Measurements from ENCODE around the gene WDPCP. TPM values are rescaled to one million over a fixed set of nuclear protein-coding genes. Genes with fewer than 3 reads are reported as not detected.

Gene WDPCP
- total RNA-seq, 4 donors from 2014 or later: 2.6 to 15.5 (median 10.9) TPM

DNA sequence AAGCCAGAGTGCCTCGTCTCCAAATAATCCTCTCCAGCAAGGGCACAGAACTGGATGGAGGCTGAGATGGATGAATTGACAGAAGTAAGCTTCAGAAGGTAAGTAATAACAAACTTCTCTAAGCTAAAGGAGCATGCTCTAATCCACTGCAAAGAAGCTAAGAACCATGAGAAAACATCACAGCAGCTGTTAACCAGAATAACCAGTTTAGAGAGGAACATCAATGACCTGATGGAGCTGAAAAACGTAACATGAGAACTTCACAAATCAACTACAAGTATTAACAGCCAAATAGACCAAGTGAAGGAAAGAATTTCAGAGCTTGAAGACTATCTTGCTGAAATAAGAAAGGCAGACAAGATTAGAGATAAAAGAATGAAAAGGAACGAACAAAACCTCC, 32.3 kb downstream of the WDPCP start:
- in situ Hi-C loops (cut with MboI; ENCODE audit: low pct_ligation_motif_present in 1 of 4, low pct_unique_long_range_greater_than_20kb in 1 of 4, low sequenced_read_pairs in 3 of 4) (no loop called here), intact Hi-C loops (cut with DNase I; ENCODE audit: low total_unique reads) (no loop called here)
- H3K36me3 ChIP-seq: no peaks in the 10 kb centered on the region
- WGBS, 2 donors (ENCODE audit: low coverage in 1 of 2): 92 to 100% methylated on average over 2 to 3 of the region's 3 CpGs
- no peak overlapping the region for H3K27ac ChIP-seq
- TF ChIP-seq POLR2A (IDR thresholded peaks at IDR 0.05) (no peak), EP300 (IDR thresholded peaks at IDR 0.05; ENCODE audit: low read depth) (no peak), POLR2AphosphoS5 (IDR thresholded peaks at IDR 0.05) (no peak)
- TF ChIP-seq, protein P1, sequence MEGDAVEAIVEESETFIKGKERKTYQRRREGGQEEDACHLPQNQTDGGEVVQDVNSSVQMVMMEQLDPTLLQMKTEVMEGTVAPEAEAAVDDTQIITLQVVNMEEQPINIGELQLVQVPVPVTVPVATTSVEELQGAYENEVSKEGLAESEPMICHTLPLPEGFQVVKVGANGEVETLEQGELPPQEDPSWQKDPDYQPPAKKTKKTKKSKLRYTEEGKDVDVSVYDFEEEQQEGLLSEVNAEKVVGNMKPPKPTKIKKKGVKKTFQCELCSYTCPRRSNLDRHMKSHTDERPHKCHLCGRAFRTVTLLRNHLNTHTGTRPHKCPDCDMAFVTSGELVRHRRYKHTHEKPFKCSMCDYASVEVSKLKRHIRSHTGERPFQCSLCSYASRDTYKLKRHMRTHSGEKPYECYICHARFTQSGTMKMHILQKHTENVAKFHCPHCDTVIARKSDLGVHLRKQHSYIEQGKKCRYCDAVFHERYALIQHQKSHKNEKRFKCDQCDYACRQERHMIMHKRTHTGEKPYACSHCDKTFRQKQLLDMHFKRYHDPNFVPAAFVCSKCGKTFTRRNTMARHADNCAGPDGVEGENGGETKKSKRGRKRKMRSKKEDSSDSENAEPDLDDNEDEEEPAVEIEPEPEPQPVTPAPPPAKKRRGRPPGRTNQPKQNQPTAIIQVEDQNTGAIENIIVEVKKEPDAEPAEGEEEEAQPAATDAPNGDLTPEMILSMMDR (IDR thresholded peaks at IDR 0.05): no peak
- peaks cover 7 to 10% of the 10 kb centered on the region in 2 donors for H3K9me3 ChIP-seq
- H3K4me1 ChIP-seq: no peaks in the 10 kb centered on the region
- H3K27me3 ChIP-seq: no peaks in the 10 kb centered on the region
- no peak for DNase-seq
- H3K4me3 ChIP-seq: no peak overlapping the region

- H3K27me3 ChIP-seq: no peaks in the 10 kb centered on the region
- DNase-seq: no peak
- 90% methylated on average over 7 of the region's 7 CpGs; no CpG with 5 or more reads in 1 of the 2 donors for WGBS, 2 donors (ENCODE audit: low coverage in 1 of 2)
- intact Hi-C loops (cut with DNase I; ENCODE audit: low total_unique reads): no loop called here
- TF ChIP-seq EP300 (IDR thresholded peaks at IDR 0.05; ENCODE audit: low read depth) (no peak), POLR2AphosphoS5 (IDR thresholded peaks at IDR 0.05) (no peak)
- TF ChIP-seq, protein P1 (IDR thresholded peaks at IDR 0.05): no peak
- H3K4me1 ChIP-seq: no peaks in the 10 kb centered on the region
- H3K9me3 ChIP-seq: peaks cover 7 to 10% of the 10 kb centered on the region in 2 donors
- in situ Hi-C loops (cut with MboI; ENCODE audit: low pct_ligation_motif_present in 1 of 4, low pct_unique_long_range_greater_than_20kb in 1 of 4, low sequenced_read_pairs in 3 of 4): no loop called here
- H3K4me3 ChIP-seq: no peak overlapping the region
- H3K27ac ChIP-seq: no peak overlapping the region
- H3K36me3 ChIP-seq: no peaks in the 10 kb centered on the region
These were observed 33.0 kb downstream of the WDPCP start for GRCh38 chr2:63555299-63555698.

GRCh38 chr2:63553049-63553448, 35.2 kb downstream of the WDPCP start:
- Histone ChIP-seq H3K9me3 (peaks cover 0 to under 1% of the 10 kb centered on the region in 2 donors), H3K4me1 (no peaks in the 10 kb centered on the region), H3K27me3 (no peaks in the 10 kb centered on the region), H3K27ac (no peak overlapping the region), H3K36me3 (no peaks in the 10 kb centered on the region), H3K4me3 (no peak overlapping the region)
- DNase-seq: no peak
- intact Hi-C loops (cut with DNase I; ENCODE audit: low total_unique reads): no loop called here
- in situ Hi-C loops (cut with MboI; ENCODE audit: low pct_ligation_motif_present in 1 of 4, low pct_unique_long_range_greater_than_20kb in 1 of 4, low sequenced_read_pairs in 3 of 4): no loop called here
- TF ChIP-seq EP300 (IDR thresholded peaks at IDR 0.05; ENCODE audit: low read depth): no peak
- no peak for TF ChIP-seq POLR2A (IDR thresholded peaks at IDR 0.05)
- TF ChIP-seq, protein P1 (IDR thresholded peaks at IDR 0.05): no peak
- TF ChIP-seq POLR2AphosphoS5 (IDR thresholded peaks at IDR 0.05): no peak
- WGBS, 2 donors (ENCODE audit: low coverage in 1 of 2): 74 to 75% methylated on average over 4 of the region's 4 CpGs

DNA sequence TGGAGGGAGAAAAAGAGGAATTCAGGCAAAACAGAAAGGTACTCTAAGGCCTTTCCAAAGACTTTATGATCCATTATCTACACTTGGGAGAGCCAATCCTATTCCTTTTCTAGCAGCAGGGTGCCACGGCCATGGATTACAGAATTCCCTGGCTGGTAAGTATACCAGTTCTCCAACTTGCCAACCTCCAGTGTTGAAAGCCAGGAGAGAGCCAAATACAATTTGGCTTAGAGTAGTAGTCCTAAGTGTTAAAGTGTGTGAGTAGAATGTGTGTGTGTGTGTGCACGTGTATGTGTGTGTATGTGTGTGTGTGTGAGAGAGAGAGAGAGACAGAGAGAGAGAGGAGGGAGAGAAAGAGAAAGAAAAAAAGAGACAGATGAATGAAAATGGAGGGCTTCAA, 43.3 kb downstream of the WDPCP start:
- no peak for TF ChIP-seq POLR2A (IDR thresholded peaks at IDR 0.05)
- no peak for TF ChIP-seq POLR2AphosphoS5 (IDR thresholded peaks at IDR 0.05)
- TF ChIP-seq, protein P1 (IDR thresholded peaks at IDR 0.05): no peak
- no peak for TF ChIP-seq EP300 (IDR thresholded peaks at IDR 0.05; ENCODE audit: low read depth)
- no peak overlapping the region for H3K27ac ChIP-seq
- no peaks in the 10 kb centered on the region for H3K9me3 ChIP-seq
- H3K36me3 ChIP-seq: no peaks in the 10 kb centered on the region
- H3K4me1 ChIP-seq: no peaks in the 10 kb centered on the region
- DNase-seq: no peak
- no peaks in the 10 kb centered on the region for H3K27me3 ChIP-seq
- intact Hi-C loops (cut with DNase I; ENCODE audit: low total_unique reads) (no loop called here), in situ Hi-C loops (cut with MboI; ENCODE audit: low pct_ligation_motif_present in 1 of 4, low pct_unique_long_range_greater_than_20kb in 1 of 4, low sequenced_read_pairs in 3 of 4) (no loop called here)
- WGBS, 2 donors (ENCODE audit: low coverage in 1 of 2): 68 to 84% methylated on average over 2 of the region's 2 CpGs
- no peak overlapping the region for H3K4me3 ChIP-seq
